IPS-15b (cell line): ENCODE data around the gene ZBED1.
"Not testable (repeated sequence)": the region's sequence is repeated elsewhere in the genome, so short reads cannot be mapped to it uniquely, and the experiment has no call there.

Experiments used
- H3K27me3 ChIP-seq: one replicate; pipeline ENCODE4 v1.6.1; 2013; ENCODE audit warnings: low read length; ENCODE audit not compliant: control insufficient read depth, insufficient read depth
- H3K36me3 ChIP-seq: one replicate; pipeline ENCODE4 v1.6.1; 2013; ENCODE audit warnings: low read length; ENCODE audit not compliant: control insufficient read depth, insufficient read depth
- H3K4me1 ChIP-seq: one replicate; pipeline ENCODE4 v1.6.1; 2013; ENCODE audit warnings: mild to moderate bottlenecking, low read length; ENCODE audit not compliant: control insufficient read depth, insufficient read depth
- H3K4me3 ChIP-seq: one replicate; pipeline ENCODE4 v1.5.1; 2013; ENCODE audit warnings: low read depth, low read length
- H3K9ac ChIP-seq: one replicate; pipeline ENCODE4 v1.6.1; 2013; ENCODE audit warnings: low read depth, mild to moderate bottlenecking, low read length
- H3K9me3 ChIP-seq: one replicate; pipeline ENCODE4 v1.6.1; 2013; ENCODE audit warnings: mild to moderate bottlenecking, low read length; ENCODE audit not compliant: control insufficient read depth, insufficient read depth

The ZBED1 gene

DNA sequence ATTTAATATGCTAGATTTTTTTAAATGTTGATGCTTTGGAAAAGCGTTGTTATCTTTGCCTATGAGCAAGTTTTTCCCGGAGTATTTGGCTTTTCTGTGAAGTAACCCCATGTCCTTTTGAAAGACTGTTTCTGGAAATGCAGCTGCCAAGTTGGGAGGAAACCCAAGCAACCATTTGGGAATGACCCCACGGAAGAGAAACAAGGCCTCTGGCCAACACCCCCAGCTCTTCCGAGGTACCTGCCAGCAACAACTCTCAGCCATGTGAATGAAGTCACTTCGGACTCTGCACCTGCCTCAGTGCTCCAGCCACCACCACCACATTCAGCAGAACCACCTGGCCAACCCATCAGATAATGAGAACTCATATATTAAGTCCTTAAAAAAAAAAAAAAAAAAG lies 36.2 kb upstream of the ZBED1 start:
- Histone ChIP-seq H3K9me3 (no peaks in the 10 kb centered on the region), H3K27me3 (no peaks in the 10 kb centered on the region), H3K36me3 (no peaks in the 10 kb centered on the region), H3K4me1 (no peaks in the 10 kb centered on the region), H3K4me3 (no peak overlapping the region), H3K9ac (no peak overlapping the region)

DNA sequence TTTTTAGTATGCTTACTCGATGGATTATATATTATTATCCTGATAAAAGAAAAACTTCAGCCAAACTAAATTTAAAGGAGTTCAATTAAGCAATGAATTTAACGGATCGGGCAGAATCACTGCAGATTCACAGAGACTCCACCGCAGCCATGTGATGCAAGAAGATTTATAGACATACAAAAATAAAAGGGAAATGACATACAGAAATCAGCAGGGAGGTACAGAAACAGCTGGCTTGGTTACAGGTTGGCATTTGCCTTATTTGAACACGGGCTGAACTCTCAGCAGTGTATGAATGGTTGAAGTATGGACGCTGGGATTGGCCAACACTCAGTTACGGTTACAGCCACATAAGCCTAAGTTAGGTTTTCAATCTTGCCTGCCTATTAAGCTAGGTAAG lies 35.4 kb upstream of the ZBED1 start:
- Histone ChIP-seq H3K4me1 (no peaks in the 10 kb centered on the region), H3K27me3 (no peaks in the 10 kb centered on the region), H3K4me3 (no peak overlapping the region), H3K9me3 (no peaks in the 10 kb centered on the region), H3K9ac (no peak overlapping the region), H3K36me3 (no peaks in the 10 kb centered on the region)

DNA sequence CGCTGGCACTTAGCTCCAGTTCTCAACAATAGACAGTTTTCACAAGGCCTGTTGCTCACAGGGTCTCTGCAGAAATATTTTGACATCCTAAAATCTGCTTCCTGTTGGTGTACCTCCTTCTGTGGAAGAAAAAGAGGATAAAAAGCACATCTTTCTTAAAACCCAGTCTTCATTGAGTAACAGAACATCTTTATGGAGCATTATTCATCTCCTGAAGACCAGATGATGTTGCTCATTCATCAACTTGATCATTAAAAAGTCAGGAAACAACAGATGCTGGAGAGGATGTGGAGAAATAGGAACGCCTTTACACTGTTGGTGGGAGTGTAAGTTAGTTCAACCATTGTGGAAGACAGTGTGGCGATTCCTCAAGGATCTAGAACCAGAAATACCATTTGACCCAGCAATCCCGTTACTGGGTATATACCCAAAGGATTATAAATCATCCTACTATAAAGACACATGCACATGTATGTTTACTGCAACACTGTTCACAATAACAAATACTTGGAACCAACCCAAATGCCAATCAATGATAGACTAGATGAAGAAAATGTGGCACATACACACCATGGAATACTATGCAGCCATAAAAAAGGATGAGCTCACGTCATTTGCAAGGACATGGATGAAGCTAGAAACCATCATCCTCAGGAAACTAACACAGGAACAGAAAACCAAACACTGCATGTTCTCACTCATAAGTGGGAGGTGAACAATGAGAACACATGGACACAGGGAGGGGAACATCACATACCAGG lies 33.7 kb upstream of the ZBED1 start:
- not testable (repeated sequence) for H3K4me3 ChIP-seq, H3K27me3 ChIP-seq, H3K9me3 ChIP-seq, H3K4me1 ChIP-seq, H3K9ac ChIP-seq, H3K36me3 ChIP-seq

DNA sequence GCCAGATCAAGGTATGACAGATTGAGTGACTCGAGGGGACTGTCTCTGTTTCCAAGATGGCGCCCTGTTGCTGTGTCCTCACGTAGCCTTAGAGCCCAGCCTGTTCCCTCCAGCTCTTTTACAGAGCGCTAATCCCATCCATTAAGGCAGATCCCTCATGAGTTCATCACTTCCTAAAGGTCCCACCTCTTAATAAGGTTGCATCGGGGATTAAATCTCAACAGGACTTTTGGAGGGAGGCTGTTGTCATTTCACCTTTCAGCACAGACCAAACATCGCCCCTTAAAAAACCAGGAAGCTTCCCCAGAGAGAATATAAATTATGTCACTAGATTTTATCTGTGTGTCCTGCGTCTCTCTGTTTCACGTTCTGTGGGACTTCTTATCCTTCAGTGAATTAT lies 32.6 kb upstream of the ZBED1 start:
- H3K36me3 ChIP-seq = no peaks in the 10 kb centered on the region
- no peak overlapping the region for H3K9ac ChIP-seq
- no peaks in the 10 kb centered on the region for H3K4me1 ChIP-seq

DNA sequence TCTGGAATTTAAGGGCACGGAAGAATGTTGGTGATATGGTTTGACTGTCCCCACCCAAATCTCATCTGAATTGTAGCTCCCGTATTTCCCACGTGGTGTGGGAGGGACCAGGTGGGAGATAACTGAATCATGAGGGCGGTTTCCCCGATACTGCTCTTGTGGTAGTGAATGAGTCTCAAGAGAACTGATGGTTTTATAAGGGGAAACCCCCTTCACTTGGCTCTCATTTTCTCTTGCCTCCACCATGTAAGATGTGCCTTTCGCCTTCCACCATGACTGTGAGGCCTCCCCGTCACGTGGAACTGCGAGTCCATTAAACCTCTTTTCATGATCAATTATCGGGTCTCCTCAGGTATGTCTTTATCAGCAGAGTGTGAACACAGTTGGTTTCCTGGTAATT lies 25.6 kb upstream of the ZBED1 start:
- no peaks in the 10 kb centered on the region for H3K9me3 ChIP-seq
- no peak overlapping the region for H3K4me3 ChIP-seq
- H3K27me3 ChIP-seq = no peaks in the 10 kb centered on the region
- no peak overlapping the region for H3K9ac ChIP-seq
- H3K36me3 ChIP-seq = no peaks in the 10 kb centered on the region
- H3K4me1 ChIP-seq = no peaks in the 10 kb centered on the region

More for the DNA sequence above, 32.6 kb upstream of the ZBED1 start:
- Histone ChIP-seq H3K27me3 (no peaks in the 10 kb centered on the region), H3K4me3 (no peak overlapping the region), H3K9me3 (no peaks in the 10 kb centered on the region)

DNA sequence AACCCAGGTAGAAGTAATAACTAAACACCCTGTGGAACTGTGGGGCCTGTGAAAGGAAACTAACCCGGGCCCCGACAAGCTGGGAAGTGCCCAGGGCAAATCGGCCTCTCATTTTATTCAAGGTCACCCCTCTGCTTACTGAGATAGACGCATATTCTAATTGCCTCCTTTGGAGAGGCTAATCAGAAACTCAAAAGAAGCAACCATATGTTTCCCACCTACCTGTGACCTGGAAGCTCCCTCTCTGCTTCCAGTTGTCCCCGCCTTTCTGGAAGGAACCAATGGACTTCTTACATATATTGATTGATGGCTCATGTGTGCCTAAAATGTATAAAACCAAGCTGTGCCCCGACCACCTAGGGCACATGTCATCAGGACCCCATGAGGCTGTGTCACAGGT lies 23.1 kb upstream of the ZBED1 start:
- no peaks in the 10 kb centered on the region for H3K9me3 ChIP-seq
- no peak overlapping the region for H3K9ac ChIP-seq
- no peaks in the 10 kb centered on the region for H3K27me3 ChIP-seq
- H3K4me1 ChIP-seq = no peaks in the 10 kb centered on the region
- H3K36me3 ChIP-seq = no peaks in the 10 kb centered on the region
- H3K4me3 ChIP-seq = no peak overlapping the region

DNA sequence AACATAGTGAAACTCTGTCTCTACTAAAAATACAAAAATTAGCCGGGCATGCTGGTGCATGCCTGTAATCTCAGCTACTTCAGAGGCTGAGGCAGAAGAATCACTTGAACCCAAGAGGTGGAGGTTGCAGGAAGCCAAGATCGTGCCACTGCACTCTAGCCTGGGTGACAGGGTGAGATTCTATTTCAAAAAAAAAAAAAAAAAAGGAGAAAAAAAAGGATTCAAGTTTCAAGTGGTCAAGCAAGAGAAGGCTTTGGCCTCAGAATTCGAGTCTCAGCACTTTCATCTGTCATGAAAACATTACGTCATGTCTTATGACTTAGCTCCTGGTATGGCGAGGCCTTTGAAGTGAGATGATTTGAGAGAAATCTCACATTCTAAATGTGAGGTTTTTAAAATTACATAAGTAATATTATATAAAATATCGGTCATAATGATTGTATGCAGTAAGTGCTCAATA lies 21.2 kb upstream of the ZBED1 start:
- Histone ChIP-seq H3K4me1 (no peaks in the 10 kb centered on the region), H3K27me3 (no peaks in the 10 kb centered on the region), H3K9me3 (no peaks in the 10 kb centered on the region), H3K9ac (no peak overlapping the region), H3K36me3 (no peaks in the 10 kb centered on the region), H3K4me3 (no peak overlapping the region)

DNA sequence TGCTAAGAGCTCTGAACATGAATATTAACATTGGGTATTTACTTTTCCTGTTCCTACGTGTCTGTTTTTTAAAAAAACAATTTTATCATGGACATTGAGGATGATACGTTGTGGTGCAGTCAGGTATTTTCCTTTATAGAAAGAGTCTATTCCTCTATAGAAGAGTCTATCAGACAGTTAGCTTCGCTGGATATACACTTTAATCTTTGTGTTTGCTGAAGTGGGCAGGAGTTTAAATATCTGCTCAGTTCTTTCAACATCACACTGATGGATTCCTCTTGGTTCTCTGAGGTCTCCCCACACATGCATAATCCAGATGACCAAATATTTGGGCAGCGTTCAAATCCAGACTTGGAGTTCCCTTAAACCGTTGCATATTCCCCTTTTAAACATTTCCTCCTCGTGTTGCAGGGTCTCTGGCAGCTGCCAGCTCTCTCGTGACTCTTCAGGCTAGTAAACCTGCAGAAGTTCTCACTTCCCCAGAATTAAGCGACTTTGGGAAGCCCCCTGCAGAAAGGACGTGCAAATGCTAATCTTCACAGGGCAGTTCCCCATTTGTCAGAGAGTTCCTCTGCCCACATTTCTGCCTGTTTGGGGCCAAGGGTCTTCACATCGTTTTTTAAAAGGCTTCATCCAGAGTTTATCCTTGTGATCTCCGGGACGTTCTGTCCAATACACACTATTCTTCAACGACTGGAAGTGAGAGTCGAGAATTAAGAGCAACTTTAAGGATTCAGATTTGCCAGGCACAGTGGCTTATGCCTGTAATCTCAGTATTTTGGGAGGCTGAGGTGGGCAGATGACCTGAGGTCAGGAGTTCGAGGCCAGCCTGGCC lies 20.5 kb upstream of the ZBED1 start:
- no peak overlapping the region for H3K9ac ChIP-seq

DNA sequence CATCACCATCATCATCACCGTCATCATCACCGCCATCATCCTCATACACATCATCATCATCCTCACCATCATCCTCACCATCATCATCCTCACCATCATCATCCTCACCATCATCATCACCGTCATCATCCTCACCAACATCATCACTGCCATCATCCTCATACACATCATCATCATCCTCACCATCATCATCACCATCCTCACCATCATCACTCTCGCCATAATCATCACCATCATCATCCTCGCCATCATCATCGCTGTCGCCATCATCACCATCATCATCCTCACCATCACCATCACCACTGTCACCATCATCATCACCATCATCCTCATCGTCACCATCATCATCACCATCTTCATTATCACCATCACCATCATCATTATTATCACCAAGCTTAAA lies 19.8 kb upstream of the ZBED1 start:
- Histone ChIP-seq H3K9ac (no peak overlapping the region), H3K4me3 (no peak overlapping the region), H3K4me1 (no peaks in the 10 kb centered on the region), H3K36me3 (no peaks in the 10 kb centered on the region), H3K9me3 (no peaks in the 10 kb centered on the region), H3K27me3 (no peaks in the 10 kb centered on the region)

More for the DNA sequence above, 20.5 kb upstream of the ZBED1 start:
- Histone ChIP-seq H3K4me3 (no peak overlapping the region), H3K4me1 (no peaks in the 10 kb centered on the region), H3K27me3 (no peaks in the 10 kb centered on the region), H3K36me3 (no peaks in the 10 kb centered on the region), H3K9me3 (no peaks in the 10 kb centered on the region)

DNA sequence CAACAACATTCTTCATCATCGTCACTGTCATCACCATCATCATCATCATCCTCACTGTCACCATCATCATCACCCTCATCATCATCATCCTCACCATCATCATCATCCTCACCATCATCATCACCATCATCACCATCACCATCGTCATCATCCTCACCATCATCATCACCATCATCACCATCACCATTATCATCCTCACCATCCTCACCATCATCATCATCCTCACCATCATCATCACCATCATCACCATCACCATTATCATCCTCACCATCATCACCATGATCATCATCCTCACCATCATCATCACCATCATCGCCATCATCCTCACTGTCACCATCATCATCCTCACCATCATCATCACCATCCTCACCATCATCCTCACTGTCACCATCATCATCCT lies 18.9 kb upstream of the ZBED1 start:
- not testable (repeated sequence) for H3K4me1 ChIP-seq, H3K9ac ChIP-seq, H3K9me3 ChIP-seq, H3K36me3 ChIP-seq, H3K27me3 ChIP-seq, H3K4me3 ChIP-seq

DNA sequence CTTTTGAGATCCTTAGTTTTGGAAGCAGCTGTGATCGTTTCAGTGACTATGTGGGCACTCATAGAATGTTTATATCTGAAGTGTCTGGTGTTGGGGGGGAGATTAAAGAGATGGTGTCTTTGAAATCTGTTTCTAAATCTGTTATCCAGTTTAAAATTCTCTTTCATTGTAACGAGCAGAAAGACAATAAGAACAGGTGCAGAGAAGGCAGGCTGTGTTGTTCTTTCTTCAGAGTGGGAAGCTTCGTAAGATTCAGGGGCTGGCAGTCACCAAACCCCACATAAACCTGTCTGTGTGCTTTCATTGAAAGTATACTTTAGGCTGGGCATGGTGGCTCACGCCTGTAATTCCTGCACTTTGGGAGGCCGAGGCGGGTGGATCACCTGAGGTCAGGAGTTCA lies 16.3 kb upstream of the ZBED1 start:
- no peak overlapping the region for H3K9ac ChIP-seq
- H3K36me3 ChIP-seq = no peaks in the 10 kb centered on the region
- no peaks in the 10 kb centered on the region for H3K4me1 ChIP-seq
- no peaks in the 10 kb centered on the region for H3K27me3 ChIP-seq
- H3K4me3 ChIP-seq = no peak overlapping the region
- H3K9me3 ChIP-seq = no peaks in the 10 kb centered on the region

DNA sequence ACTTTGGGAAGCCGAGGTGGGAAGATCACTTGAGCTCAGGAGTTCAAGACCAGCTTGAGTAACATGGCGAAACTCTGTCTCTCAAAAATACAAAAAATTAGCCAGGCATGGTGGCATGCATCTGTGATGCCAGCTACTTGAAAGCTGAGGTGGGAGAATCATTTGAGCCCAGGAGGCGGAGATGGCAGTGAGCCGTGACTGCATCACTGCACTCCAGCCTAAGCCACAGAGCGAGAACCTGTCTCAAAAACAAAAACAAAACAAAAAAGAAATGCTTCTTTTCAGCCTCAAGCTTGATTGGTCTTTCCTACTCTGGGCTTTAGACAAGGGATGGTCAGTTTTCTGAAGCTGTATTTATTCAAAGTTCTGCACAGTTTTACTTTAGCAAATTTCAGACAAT lies 15.8 kb upstream of the ZBED1 start:
- H3K27me3 ChIP-seq = no peaks in the 10 kb centered on the region
- H3K9me3 ChIP-seq = no peaks in the 10 kb centered on the region
- H3K4me1 ChIP-seq = no peaks in the 10 kb centered on the region
- no peak overlapping the region for H3K9ac ChIP-seq
- no peaks in the 10 kb centered on the region for H3K36me3 ChIP-seq
- no peak overlapping the region for H3K4me3 ChIP-seq
